HCT116 (cell line): ENCODE results near the gene TTF1. TPM values are rescaled to one million over a fixed set of nuclear protein-coding genes. Genes with fewer than 3 reads are reported as not detected.

Experiments used
- ATAC-seq: fragments of 200-7000 bp; cut with Tn5 transposase; 2 replicates; pipeline ENCODE4 v1.9.1; 2020; ENCODE audit warnings: mild to moderate bottlenecking, moderate library complexity
- BruUV-seq: library from RNA; stranded (reverse); fragments of 400-500 nt; replicated peaks from 2 replicates; lab custom pipeline; 2021; lab: Mats Ljungman, UMichigan
- CTCF ChIA-PET: fragments of 300-600 bp; sonication (Branson Sonifier 250); formaldehyde crosslinking; loops from one replicate; lab custom pipeline; 2021; ENCODE audit warnings: antibody characterized with exemption; lab: Charles Lee
- POLR2A ChIA-PET: fragments of 300-600, 350-600 bp; sonication (Branson Sonifier 250); formaldehyde crosslinking; loops from one replicate; lab custom pipeline; 2021; ENCODE audit warnings: antibody characterized with exemption; lab: Charles Lee
- RAD21 ChIA-PET, 2 experiments: fragments of 300-600 bp; sonication (Branson Sonifier 250); formaldehyde crosslinking; loops; one replicate each; lab custom pipeline; 2023; ENCODE audit warnings: low total read pairs in 2 of 2; ENCODE audit not compliant: uncharacterized antibody in 2 of 2, unreplicated experiment in 2 of 2, low non-redundant PET in 1 of 2; lab: Charles Lee
- DNase-seq: peaks from one replicate; pipeline ENCODE4 v3.0.0-alpha.2; 2010; ENCODE audit warnings: low read depth, low spot score
- H2AFZ ChIP-seq: fragments of 200-600 bp; shearing (Covaris generic), sonication (generic); 2 replicates; pipeline ENCODE4 v1.6.1; 2017; ENCODE audit warnings: low read depth, mixed run types, mixed read lengths, antibody characterized with exemption, low read length; ENCODE audit not compliant: poor library complexity, severe bottlenecking
- H3K27ac ChIP-seq: 2 replicates; pipeline ENCODE4 v1.5.1; 2012; ENCODE audit warnings: low read depth, low read length
- H3K27me3 ChIP-seq: fragments of 200-600 bp; sonication (generic); 2 replicates; pipeline ENCODE4 v1.6.1; 2016; ENCODE audit warnings: mixed run types, low read length, mixed read lengths; ENCODE audit not compliant: insufficient read depth
- H3K36me3 ChIP-seq, 2 experiments: fragments of 200-500 bp in 1 of 2; fragments of 200-600 bp in 1 of 2; sonication (Bioruptor generic) in 1 of 2; sonication (generic) in 1 of 2; 2 replicates each; pipeline versions ENCODE4 v1.5.1 to v1.6.1; 2014 to 2016; ENCODE audit warnings: low read length in 2 of 2, inconsistent platforms in 1 of 2, mixed read lengths in 1 of 2, mixed run types in 1 of 2; ENCODE audit not compliant: insufficient read depth in 2 of 2, control insufficient read depth in 1 of 2
- H3K4me1 ChIP-seq, 2 experiments: fragments of 200-600 bp in 1 of 2; sonication (generic) in 1 of 2; 2 replicates each; pipeline versions ENCODE4 v1.5.1 to v1.6.1; 2012 to 2017; ENCODE audit warnings: low read length in 2 of 2, inconsistent platforms in 1 of 2, mild to moderate bottlenecking in 1 of 2, mixed read lengths in 1 of 2, mixed run types in 1 of 2, moderate library complexity in 1 of 2; ENCODE audit not compliant: insufficient read depth in 2 of 2, control insufficient read depth in 1 of 2
- H3K4me2 ChIP-seq: fragments of 200-600 bp; sonication (generic); 2 replicates; pipeline ENCODE4 v1.6.1; 2017; ENCODE audit warnings: mixed run types, low read length, mixed read lengths
- H3K4me3 ChIP-seq, 2 experiments: fragments of 200-600 bp in 1 of 2; sonication (generic) in 1 of 2; replicated peaks in 1 of 2; 2 replicates each; pipeline ENCODE4 v1.5.1; 2011 to 2016; ENCODE audit warnings: low read length in 2 of 2, control low read depth in 1 of 2, low read depth in 1 of 2, mild to moderate bottlenecking in 1 of 2, mixed read lengths in 1 of 2, mixed run types in 1 of 2
- H3K79me2 ChIP-seq: fragments of 200-600 bp; sonication (generic); 2 replicates; pipeline ENCODE4 v1.6.1; 2017; ENCODE audit warnings: mild to moderate bottlenecking, mixed run types, low read length, moderate library complexity, mixed read lengths; ENCODE audit not compliant: insufficient read depth
- H3K9ac ChIP-seq: fragments of 200-600 bp; sonication (generic); 2 replicates; pipeline ENCODE4 v1.6.1; 2016; ENCODE audit warnings: low read length, mixed read lengths
- H3K9me2 ChIP-seq: fragments of 200-600 bp; sonication (generic), shearing (Covaris generic); 2 replicates; pipeline ENCODE4 v1.6.1; 2017; ENCODE audit warnings: mixed run types, mild to moderate bottlenecking, moderate library complexity; ENCODE audit not compliant: insufficient read depth
- H3K9me3 ChIP-seq, 2 experiments: fragments of 200-500 bp in 1 of 2; fragments of 200-600 bp in 1 of 2; sonication (Bioruptor generic) in 1 of 2; sonication (generic) in 1 of 2; 2 replicates each; pipeline ENCODE4 v1.6.1; 2014 to 2017; ENCODE audit warnings: low read length in 2 of 2, mixed read lengths in 2 of 2, inconsistent platforms in 1 of 2, low read depth in 1 of 2, mild to moderate bottlenecking in 1 of 2, mixed run types in 1 of 2, moderate library complexity in 1 of 2; ENCODE audit not compliant: control insufficient read depth in 1 of 2, insufficient read depth in 1 of 2
- H4K20me1 ChIP-seq: fragments of 200-600 bp; sonication (generic), shearing (Covaris generic); 2 replicates; pipeline ENCODE4 v1.6.1; 2017; ENCODE audit warnings: mixed run types, mild to moderate bottlenecking, moderate library complexity; ENCODE audit not compliant: insufficient read depth
- CBX3 ChIP-seq: IDR thresholded peaks from 2 replicates; pipeline ENCODE4 v1.6.1; 2012; ENCODE audit warnings: low read depth
- EGR1 ChIP-seq: IDR thresholded peaks from 2 replicates; pipeline ENCODE4 v1.6.1; 2012; ENCODE audit warnings: low read depth
- EZH2 ChIP-seq: fragments of 200-600 bp; sonication (generic); IDR thresholded peaks from 2 replicates; pipeline ENCODE4 v1.6.1; 2017; ENCODE audit warnings: antibody characterized with exemption, mixed run types
- POLR2A ChIP-seq: IDR thresholded peaks from 2 replicates; pipeline ENCODE4 v1.7.0; 2011; ENCODE audit warnings: borderline replicate concordance; ENCODE audit not compliant: insufficient read depth, insufficient read length; ENCODE audit errors: extremely low read depth
- SP1 ChIP-seq: IDR thresholded peaks from 2 replicates; pipeline ENCODE4 v1.6.1; 2012; ENCODE audit warnings: low read depth
- YY1 ChIP-seq: IDR thresholded peaks from 2 replicates; pipeline ENCODE4 v1.6.1; 2011; ENCODE audit warnings: low read length, low read depth, moderate library complexity, mild to moderate bottlenecking; ENCODE audit not compliant: insufficient replicate concordance; ENCODE audit errors: extremely low read depth
- ZFX ChIP-seq: fragments of 450-650 bp; IDR thresholded peaks from 2 replicates; pipeline ENCODE4 v1.6.1; 2017
- ZNF274 ChIP-seq: fragments of 200-500 bp; sonication (Bioruptor generic); IDR thresholded peaks from 2 replicates; pipeline ENCODE4 v1.6.1; 2014; ENCODE audit warnings: mild to moderate bottlenecking, low read depth, low read length, inconsistent platforms
- intact Hi-C: fragments of 100-400 bp; cut with micrococcal nuclease; formaldehyde crosslinking; loops from 2 replicates; pipeline ENCODE4 v1.10.0; 2022
- total RNA-seq: library from RNA; stranded (reverse); gene quantifications from one replicate; pipeline ENCODE4 v1.2.1, GENCODE V29; 2021; ENCODE audit not compliant: unreplicated experiment
- TF ChIP-seq, protein P1 (sequence below): IDR thresholded peaks from 2 replicates; pipeline ENCODE4 v1.6.1; 2012; ENCODE audit warnings: low read depth
- TF ChIP-seq, protein P2 (sequence below), 3 experiments: fragments of 200-600 bp in 1 of 3; sonication (generic) in 1 of 3; IDR thresholded peaks in 2 of 3; conservative IDR thresholded peaks in 1 of 3; 2 replicates each; pipeline ENCODE4 v1.5.1; 2012 to 2017; ENCODE audit warnings: low read depth in 2 of 3, low read length in 2 of 3, antibody characterized with exemption in 1 of 3, borderline replicate concordance in 1 of 3, control low read depth in 1 of 3, mild to moderate bottlenecking in 1 of 3, mixed read lengths in 1 of 3, mixed run types in 1 of 3, moderate library complexity in 1 of 3; ENCODE audit not compliant: insufficient read depth in 1 of 3

The TTF1 gene
- total RNA-seq, 1 experiment from 2014 or later, result 14.5 TPM

DNA sequence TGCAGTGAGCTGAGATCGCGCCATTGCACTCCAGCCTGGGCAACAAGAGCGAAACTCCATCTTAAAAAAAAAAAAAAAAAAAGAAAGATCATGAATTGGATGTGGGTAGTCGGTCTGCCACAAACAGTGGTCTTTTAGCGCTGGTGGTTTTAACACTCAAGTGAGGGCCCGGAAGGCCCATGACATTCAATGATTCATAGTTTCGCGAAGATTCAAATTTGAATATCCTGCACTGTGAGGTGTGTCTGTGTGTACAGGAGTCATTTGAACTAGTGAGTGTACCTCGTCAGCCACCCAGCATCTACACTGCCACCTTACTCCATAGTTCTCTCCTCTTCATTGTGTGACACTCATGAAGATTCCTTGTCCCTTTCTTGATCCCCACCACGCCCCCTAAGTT is 44.6 kb upstream of the TTF1 start:
- ChIA-PET POLR2A (no interaction called here), CTCF (no interaction called here)
- H3K27me3 ChIP-seq, result no peaks in the 10 kb centered on the region

More for the DNA sequence above, 44.6 kb upstream of the TTF1 start:
- no TSS peak for BruUV-seq
- DNase-seq, result no peak
- H3K9me2 ChIP-seq, result no peaks in the 10 kb centered on the region
- H4K20me1 ChIP-seq, result no peaks in the 10 kb centered on the region
- no peak overlapping the region for H2AFZ ChIP-seq
- TF ChIP-seq YY1, result no peak
- no peak for TF ChIP-seq CBX3
- no peak for TF ChIP-seq POLR2A
- TF ChIP-seq, protein P1, sequence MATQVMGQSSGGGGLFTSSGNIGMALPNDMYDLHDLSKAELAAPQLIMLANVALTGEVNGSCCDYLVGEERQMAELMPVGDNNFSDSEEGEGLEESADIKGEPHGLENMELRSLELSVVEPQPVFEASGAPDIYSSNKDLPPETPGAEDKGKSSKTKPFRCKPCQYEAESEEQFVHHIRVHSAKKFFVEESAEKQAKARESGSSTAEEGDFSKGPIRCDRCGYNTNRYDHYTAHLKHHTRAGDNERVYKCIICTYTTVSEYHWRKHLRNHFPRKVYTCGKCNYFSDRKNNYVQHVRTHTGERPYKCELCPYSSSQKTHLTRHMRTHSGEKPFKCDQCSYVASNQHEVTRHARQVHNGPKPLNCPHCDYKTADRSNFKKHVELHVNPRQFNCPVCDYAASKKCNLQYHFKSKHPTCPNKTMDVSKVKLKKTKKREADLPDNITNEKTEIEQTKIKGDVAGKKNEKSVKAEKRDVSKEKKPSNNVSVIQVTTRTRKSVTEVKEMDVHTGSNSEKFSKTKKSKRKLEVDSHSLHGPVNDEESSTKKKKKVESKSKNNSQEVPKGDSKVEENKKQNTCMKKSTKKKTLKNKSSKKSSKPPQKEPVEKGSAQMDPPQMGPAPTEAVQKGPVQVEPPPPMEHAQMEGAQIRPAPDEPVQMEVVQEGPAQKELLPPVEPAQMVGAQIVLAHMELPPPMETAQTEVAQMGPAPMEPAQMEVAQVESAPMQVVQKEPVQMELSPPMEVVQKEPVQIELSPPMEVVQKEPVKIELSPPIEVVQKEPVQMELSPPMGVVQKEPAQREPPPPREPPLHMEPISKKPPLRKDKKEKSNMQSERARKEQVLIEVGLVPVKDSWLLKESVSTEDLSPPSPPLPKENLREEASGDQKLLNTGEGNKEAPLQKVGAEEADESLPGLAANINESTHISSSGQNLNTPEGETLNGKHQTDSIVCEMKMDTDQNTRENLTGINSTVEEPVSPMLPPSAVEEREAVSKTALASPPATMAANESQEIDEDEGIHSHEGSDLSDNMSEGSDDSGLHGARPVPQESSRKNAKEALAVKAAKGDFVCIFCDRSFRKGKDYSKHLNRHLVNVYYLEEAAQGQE, result no peak
- TF ChIP-seq SP1, result no peak
- TF ChIP-seq, protein P2, sequence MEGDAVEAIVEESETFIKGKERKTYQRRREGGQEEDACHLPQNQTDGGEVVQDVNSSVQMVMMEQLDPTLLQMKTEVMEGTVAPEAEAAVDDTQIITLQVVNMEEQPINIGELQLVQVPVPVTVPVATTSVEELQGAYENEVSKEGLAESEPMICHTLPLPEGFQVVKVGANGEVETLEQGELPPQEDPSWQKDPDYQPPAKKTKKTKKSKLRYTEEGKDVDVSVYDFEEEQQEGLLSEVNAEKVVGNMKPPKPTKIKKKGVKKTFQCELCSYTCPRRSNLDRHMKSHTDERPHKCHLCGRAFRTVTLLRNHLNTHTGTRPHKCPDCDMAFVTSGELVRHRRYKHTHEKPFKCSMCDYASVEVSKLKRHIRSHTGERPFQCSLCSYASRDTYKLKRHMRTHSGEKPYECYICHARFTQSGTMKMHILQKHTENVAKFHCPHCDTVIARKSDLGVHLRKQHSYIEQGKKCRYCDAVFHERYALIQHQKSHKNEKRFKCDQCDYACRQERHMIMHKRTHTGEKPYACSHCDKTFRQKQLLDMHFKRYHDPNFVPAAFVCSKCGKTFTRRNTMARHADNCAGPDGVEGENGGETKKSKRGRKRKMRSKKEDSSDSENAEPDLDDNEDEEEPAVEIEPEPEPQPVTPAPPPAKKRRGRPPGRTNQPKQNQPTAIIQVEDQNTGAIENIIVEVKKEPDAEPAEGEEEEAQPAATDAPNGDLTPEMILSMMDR (IDR thresholded peaks at IDR 0.05 in 2 of 3, conservative IDR thresholded peaks at IDR 0.05 in 1 of 3; ENCODE audit: borderline replicate concordance in 1 of 3, insufficient read depth in 1 of 3, low read depth in 2 of 3, low read length in 2 of 3), result no peak
- TF ChIP-seq EZH2, result no peak
- TF ChIP-seq EGR1, result no peak
- no peak for TF ChIP-seq ZFX
- no peak for TF ChIP-seq ZNF274
- TF ChIP-seq, all 23 proteins: peak for 0
- RAD21 ChIA-PET, result no interaction called here
- intact Hi-C loops, result no loop called here
- H3K4me1 ChIP-seq, result no peaks in the 10 kb centered on the region
- H3K79me2 ChIP-seq, result no peaks in the 10 kb centered on the region
- no peaks in the 10 kb centered on the region for H3K9me3 ChIP-seq
- no peak for ATAC-seq
- no peak overlapping the region for H3K9ac ChIP-seq
- H3K4me2 ChIP-seq, result no peak overlapping the region
- H3K4me3 ChIP-seq, result no peak overlapping the region
- no peaks in the 10 kb centered on the region for H3K36me3 ChIP-seq
- H3K27ac ChIP-seq, result no peak overlapping the region
